ENCODE results near the gene EIF1AY. TPM values are rescaled to one million over a fixed set of nuclear protein-coding genes. Genes with fewer than 3 reads are reported as not detected.

EIF1AY gene
- total RNA-seq, 3 donors from 2014 or later = 26.9 to 38.2 TPM; not detected in 1

Other genes with a start within 250 kb of the EIF1AY start
- gene RPS4Y2, start 180.3 kb downstream of the EIF1AY start, total RNA-seq = not detected

Data from mucosa of descending colon (tissue), 3 donors.